ACHN (cell line): Measurements from ENCODE around the gene DECR2.
A peak's percentile ranks its signal among the peaks of the same experiment; 100 is the strongest.

Source experiments
- DNase-seq: peaks from one replicate; pipeline ENCODE4 v3.0.0-alpha.2; 2015
- in situ Hi-C: cut with HindIII; loops from 2 replicates; pipeline ENCODE4 v1.10.0; 2017; ENCODE audit warnings: low sequenced_read_pairs, low pct_ligation_motif_present, low pct_unique_long_range_greater_than_20kb

The DECR2 gene

DNA sequence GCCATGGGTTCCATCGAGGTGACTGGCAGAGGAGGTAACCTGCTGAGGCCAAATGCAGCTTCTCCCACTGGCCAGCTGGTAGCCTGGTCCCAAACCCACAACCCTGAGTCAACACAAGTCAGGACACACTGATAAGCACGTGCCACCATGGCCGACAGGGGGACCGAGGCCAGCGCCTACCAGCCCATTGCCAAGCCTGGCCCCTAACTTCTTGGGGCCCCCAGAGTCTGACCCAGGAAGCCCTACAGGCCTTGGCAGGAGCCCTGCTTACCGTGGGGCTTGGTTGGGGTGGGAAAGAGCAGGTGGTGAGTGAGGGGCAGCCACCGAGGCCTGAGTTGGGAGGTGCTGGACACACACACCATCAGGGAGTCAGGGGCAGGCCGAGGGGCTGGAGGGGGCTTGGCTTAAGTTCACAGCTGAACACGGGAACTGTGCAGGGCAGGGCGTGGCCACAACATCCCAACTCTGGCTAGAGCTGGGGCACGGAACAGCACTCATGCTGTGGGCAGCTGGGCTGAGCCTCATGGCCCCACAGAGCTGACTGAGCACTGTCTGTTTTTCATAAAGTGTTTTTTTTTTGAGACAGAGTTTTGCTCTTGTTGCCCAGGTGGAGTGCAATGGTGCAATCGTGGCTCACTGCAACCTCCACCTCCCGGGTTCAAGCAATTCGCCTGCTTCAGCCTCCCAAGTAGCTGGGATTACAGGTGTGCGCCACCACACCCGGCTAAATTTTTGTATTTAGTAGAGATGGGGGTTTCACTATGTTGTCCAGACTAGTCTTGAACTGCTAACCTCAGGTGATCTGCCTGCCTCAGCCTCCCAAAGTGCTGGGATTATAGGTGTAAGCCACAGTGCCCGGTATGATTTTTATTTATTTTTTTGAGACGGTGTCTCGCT, 36.8 kb upstream of the DECR2 start:
- no peak for DNase-seq
- in situ Hi-C loops: no loop called here

DNA sequence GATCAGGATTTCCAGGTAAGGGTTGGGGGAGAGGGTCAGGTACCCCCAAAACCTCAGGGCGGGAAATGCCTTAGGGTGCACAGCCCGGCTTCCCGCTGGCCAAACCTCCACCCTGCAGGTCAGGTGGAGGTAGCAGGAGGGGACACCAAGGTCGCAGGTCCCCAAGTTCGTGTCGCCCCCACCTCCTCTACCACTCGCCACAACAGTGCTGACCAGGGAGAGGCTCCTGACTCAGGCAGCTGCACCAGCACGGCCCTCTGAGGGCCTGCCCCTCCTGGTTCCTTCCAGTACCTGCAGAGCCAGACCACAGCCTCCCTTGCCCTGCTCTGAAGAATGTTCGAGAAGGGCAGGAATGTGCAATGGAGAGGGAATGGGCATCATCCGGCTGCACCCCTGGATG, 35.2 kb upstream of the DECR2 start:
- no peak for DNase-seq
- in situ Hi-C loops: no loop called here

DNA sequence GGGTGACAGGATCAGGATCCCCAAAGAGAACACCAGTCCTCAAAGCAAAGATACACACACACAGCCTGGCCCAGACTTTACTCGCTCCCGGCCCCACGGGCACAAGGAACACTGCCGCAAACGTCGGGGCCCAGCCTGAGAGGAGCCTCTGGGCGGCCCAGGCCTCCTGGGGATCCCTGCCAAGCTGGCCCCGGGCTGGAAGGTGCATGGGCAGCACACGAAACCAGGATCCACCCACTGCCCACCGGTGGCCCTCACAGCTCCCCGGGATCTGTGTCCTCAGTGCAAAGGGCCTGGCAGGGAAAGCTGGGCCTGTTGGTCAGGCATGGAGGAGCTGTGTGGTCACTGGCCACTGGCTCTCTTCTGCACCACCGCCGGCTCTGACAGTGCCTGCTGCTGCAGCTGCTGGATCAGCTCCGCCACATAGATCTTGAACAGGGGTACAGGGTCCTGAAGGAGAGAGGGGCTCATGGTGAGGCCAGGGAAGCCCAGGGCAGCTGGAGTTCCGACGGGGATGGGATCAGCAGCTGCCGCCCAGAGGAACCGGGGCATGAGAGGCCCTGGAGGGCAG, 34.3 kb upstream of the DECR2 start:
- in situ Hi-C loops: no loop called here
- no peak for DNase-seq

DNA sequence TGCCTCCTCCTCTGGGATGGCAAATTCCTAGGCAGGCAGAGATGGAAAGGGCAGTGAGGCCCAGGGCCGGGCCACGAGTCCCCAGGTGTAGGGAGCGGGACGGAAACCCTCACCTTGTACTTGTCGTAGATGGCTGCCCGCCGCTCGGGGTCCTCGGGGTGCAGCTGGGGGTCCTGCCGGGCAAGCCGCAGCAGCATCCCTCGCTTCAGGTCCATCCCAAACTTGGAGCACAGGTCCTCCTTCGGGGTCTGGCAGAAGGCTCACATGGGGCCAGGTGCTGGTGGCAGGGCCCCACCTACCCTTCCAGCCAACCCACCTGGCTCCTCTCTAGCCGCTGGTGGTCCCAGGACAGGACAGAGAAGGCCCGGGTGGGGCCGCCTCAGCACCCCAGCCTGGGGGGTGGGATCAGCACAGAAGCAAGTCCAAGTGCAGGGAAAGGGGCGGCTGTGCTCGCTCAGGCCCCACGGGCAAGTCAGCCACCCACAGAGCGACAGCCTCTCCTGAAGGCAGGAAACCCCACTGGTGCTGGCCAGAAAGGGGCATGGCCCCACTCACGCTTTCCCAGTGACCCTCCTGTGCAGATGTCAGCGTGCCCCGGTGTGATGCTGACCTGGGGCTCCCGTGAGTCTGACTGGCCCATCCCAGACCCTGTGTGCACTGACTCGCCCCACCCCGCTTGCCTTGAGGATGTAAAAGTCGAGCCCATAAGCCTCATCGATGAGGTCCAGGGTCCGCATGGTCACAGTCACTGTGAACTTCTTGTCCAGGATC, 33.1 kb upstream of the DECR2 start:
- no peak for DNase-seq
- in situ Hi-C loops: no loop called here

DNA sequence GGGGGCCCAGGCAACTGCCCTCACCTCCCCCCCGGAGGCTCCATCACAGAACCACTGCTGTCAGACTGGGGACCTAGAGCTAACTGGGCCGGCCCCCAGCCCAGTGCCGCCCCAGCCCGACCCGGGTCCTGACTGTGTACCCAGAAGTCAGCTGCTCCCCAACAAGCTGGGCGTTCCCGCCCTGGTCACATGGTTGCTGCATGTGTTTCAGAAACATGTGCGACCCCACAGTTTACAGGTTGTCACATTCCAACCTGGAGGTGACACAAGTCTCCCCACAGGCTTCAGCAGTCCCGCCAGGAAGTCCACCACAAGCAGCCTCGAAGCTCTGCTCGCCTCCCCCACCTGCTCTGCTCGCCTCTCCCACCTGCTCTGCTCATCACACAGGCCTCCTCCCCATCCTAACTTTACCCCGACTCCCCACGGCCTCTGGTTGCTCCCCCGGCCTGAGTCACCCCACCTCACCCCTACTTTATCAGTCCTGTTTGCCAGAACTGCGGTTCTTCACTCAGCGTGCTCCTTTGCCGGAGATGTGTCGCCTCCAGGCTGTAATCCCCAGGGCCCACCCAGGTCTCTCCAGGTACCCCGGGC, 32.3 kb upstream of the DECR2 start:
- DNase-seq: no peak
- in situ Hi-C loops: no loop called here

DNA sequence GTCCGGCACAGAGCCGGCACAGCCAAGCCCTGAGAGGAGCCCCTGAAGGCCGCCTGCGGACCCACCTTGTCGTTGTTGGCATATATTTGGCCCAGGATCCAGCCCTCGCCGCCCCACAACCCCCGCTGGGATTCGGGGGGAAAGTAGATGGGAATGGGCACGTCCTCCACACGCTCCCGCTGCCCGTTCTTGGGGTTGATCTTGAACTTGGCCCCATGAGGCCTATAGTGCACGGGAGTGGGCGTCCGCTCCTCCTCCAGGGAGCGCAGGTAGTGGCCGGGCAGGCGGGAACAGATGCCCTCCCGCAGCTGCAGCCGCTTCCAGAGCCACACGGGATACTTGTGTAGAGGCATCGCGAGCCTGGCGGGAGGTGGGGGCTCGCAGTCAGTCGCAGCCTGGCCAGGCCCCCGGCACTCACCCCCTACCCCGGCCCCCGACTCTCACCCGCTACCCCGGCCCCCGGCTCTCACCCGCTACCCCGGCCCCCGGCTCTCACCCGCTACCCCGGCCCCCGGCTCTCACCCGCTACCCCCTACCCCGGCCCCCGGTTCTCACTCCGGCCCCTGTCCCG, 31.7 kb upstream of the DECR2 start:
- in situ Hi-C loops: no loop called here
- peak; percentile 58 for DNase-seq

DNA sequence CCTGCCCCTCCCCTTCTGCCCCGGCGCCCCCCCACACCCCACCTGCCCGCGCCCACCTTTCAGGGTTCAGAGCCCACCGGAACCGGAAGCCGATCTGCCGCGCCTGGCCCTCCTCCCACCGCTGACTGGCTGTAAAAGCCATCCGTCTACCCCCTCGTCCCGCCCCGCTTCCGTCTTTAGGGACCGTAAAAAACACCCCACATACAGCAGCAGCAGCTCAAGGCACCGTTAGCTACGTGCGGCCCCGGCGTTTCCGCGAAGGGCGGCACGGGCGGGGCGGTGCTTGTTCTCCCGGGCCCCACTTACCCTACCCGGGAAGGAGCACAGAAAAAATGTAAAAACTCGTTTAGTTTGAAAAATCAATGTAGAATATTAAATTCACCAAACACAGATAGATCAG, 31.2 kb upstream of the DECR2 start, which contains the start of gene MRPL28:
Gene MRPL28 (minus strand): TSS at position 96 of the 400 bp plus-strand sequence. CDS start 320 bp downstream, outside the sequence.
- in situ Hi-C loops: no loop called here
- DNase-seq: peak; percentile 97

DNA sequence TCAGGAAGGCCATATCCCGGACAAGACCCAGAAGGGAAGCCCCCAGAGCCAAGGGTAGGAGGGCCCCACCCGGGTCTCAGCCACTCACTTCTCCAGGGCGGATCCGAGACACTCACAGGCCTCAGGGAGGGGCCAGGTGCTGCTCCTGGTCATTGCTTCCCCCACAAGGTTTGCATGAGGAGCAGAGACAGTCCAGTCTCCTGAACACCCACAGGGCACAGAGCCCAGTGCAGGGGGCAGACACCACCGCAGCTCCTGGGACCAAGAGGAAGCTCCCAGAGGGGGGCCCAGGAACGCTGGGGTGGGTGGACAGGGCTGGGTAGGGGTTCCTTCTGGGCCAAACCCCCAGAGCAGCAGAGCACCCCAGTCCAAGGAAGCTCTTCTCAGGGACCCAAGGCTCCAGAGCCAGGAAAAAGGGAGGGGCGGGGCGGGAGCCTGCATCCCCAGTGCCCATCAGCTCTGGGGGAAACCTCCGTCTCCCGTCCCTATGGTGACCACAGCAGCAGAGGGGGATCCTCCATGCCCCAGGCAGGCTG, 30.6 kb upstream of the DECR2 start:
- no peak for DNase-seq
- in situ Hi-C loops: no loop called here

DNA sequence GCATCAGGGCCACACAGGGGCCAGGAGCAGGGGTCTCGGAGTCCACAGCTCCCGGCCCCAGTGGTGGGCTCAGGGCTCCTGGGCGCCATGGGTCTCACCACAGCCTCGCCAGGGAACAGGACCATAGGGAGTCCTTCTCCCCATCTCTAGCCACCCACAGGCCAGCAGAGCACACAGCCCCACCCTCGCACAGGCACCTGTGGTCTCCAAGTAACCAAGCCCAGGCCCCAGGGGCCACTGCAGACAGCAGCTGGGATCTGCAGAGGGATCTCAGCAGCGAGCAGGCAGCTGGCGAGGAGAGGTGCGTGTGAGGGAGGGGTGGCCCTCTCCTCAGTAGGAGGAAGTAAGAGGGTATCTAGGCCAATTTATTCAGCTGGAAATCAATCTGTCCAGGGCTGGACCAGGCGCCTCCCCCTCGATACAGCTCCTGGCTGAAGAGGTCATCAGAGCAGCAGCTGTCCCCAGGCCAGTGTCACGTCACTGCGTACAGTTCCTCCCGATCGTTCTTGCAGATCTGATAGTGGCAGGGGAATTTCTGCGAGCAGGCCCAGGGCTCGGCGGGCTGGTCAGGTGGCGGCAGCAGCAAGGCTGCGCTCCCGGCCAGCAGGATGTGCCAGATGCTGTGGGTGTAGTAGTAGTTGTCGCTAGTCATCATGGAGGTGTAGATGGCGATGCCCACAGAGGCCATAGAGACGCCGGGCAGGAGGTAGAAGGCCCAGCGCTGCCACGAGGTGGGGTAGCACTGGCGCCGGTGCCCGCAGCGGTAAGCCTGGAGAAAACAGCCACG, 30.0 kb upstream of the DECR2 start:
- DNase-seq: no peak
- in situ Hi-C loops: no loop called here

DNA sequence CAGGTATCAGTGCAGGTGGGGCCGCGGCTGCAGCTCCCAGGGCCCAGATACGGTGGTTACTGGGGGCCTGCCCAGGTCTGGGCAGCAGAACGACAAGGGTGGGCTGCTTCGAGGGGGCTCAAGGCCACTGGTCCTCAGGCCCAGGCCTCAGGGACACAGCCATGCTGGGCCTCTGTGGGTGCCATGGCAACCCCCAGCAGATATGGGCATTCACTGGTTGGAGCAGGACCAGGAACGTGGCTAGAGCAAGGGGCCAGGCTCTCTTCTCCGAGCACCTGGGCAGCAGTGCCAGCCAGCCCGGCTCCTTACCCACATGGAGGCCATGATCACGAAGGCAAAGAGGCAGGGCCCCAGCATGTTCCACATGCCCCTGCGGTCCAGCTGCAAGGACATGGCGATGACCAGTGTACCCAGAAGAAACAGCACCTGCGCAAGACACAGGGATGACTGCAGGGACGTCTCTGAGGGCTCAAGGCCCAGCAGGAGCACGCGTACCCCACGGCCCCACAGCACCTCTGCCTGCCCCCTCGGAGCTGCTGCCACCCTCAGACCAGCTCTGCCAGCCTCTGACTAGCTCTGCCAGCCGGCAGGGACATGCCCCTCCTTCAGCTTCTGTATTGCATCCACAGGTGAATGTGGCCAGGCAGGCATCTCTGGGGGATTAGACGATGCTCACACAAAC, 29.2 kb upstream of the DECR2 start:
- in situ Hi-C loops: no loop called here
- DNase-seq: no peak

DNA sequence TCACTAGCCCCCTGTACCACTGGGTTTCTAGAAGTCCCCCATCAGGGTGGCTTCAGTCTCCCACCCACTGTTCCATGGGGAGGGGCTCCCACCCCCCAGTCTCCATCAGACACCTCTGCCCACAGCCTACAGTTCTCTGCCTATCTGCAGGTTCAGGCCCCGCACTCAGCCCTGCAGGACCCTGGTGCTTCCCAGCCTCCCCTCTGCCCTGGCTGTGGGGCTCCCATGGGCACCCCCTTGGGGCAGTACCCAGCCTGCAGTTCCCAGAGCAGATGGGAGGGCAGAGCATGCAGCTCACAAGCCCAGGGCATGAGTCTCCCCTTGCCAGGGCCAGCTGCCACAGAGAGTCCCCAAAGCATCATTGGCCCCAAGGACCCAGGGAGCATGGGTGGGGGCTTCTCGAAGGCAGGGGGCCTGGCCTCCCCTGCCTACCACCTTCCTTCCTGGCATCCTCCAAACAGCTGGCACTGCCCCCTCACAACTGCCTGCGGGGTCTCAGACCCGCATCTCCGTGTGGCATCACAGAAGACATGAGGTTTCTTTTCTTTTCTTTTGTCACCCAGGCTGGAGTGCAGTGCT, 28.6 kb upstream of the DECR2 start:
- DNase-seq: no peak
- in situ Hi-C loops: no loop called here

DNA sequence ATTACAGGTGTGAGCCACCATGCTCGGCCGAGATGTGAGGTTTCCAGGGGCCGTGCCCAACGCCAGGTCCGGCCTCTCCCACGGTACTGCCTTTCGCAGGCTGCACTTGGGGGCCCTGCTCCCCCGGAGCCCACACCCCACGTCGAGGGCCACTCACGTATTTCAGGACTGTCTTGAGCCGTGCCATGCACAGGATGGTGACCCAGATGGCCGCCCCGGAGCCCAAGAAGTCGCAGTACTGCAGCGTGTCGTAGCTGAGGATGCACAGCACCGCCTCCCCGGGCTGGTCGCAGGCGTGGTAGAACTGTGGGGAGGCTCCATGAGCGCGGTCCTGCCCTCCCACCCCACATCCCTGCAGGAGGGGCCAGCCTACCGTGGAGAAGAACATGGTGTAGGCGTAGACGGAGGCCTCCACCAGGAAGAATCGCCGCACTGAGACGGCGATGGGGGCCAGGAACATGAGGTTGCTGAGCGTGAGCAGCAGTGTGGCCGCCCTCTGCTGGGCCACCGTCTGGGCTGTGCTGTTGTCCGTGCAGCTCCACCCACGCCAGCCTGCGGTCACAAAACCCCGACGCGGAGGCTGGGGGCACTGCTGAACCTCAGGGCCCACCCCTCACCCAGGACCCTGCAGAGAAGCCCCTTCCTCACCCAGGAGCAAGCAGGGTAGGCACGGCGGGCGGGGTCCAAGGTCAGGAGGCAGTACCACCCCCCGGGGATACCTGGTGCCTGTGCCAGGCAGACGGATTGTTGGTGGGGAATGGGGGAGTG, 27.7 kb upstream of the DECR2 start:
- in situ Hi-C loops: no loop called here
- no peak for DNase-seq

DNA sequence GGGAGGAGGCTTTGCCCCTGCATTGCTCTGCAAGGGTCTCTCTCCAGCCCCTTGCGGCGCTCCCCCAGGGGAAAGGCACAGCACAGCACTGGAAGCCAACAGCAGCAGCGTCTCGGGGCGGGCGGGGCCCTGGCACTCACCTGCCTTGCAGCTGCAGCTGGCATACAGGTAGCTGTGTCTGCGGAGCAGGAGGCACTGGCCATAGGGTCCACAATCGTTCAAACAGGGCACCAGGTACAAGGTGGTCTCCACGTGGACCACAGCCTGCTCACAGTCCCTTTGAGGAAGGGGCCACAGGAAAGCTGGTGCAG, 27.1 kb upstream of the DECR2 start:
- in situ Hi-C loops: no loop called here
- DNase-seq: no peak

DNA sequence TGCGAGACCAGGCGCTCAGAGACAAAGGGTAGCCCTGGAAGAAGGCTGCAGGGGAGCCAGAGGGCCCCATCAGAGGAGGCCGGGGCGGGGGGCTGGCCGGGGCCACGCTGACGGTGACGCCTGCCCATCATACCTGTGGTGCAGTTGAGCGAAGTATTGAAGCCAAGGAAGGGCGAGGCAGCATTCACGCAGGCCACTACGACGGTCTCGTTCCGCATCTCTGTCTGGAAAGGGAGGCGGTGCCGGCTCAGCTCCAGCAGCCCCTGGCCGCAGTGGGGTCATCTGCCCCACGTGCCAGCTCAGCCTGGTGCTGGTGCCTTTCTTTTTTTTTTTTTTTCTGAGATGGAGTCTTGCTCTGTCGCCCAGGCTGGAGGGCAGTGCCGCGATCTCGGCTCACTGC, 26.5 kb upstream of the DECR2 start:
- in situ Hi-C loops: no loop called here
- no peak for DNase-seq

DNA sequence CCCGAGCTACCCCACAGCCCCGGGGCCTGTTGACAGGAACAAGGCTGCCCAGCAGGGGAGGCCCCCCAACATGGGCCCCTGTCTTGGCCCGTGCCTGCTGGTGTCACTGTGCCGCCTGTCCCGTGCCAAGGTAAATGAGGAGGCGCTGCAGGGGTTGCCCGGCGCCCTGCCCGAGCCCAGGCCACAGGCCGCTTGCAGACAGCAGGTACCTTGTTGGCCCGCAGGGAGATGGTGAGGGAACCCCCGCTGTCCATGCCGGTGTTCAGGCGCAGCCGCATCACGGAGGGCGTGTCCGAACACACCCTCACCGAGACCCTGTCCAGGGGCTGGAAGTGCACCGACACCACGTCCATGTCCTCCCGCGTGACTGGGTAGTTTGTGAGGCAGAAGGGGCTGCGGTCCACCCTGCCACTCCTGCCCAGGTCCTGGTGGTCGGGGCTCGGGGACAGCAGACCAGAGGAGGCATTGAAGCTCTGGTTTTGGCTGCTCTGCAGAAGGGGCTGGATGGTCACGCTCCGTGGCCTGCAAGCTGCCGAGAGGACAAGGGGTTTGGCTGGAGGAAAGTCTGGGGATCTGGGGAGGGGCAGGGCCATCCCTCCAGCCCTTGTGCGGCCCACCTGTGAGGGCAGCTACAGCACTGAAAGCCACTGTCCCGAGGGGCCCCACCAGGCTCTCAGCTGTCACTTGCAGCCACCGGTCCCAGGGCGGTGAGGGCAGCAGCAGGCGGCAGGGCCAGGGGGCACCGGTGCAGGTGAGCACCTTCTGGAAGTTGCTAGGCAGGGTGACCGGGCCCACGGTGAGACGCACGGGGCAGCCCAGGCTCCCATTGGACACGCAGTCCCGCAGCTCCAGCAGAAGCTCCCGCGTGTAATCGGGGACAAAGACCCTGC, 25.5 kb upstream of the DECR2 start:
- in situ Hi-C loops: no loop called here
- no peak for DNase-seq
